ENCODE data around the gene COQ10B.
"Not testable (repeated sequence)": the region's sequence is repeated elsewhere in the genome, so short reads cannot be mapped to it uniquely, and the experiment has no call there.

COQ10B gene

GRCh38 chr2:197461057-197461456 lies 7.7 kb downstream of the COQ10B start:
- DNase-seq (no peak), ATAC-seq (replicated peaks) (no peak)
- Mint-ChIP-seq H3K36me3 (ENCODE audit: insufficient read depth) (peaks cover 68% of the 10 kb centered on the region), H3K4me1 (ENCODE audit: low read depth in 2 of 2) (peaks cover 18 to 41% of the 10 kb centered on the region in 2 donors), H3K4me3 (no peak overlapping the region), H3K27me3 (no peaks in the 10 kb centered on the region), H3K9me3 (no peaks in the 10 kb centered on the region), H3K27ac (peak overlapping the region in 1 of 2 donors; percentile 23)

GRCh38 chr2:197464175-197464574 lies 10.8 kb downstream of the COQ10B start:
- DNase-seq (no peak), ATAC-seq (replicated peaks) (no peak)
- no peaks in the 10 kb centered on the region for H3K27me3 Mint-ChIP-seq
- peaks cover 84% of the 10 kb centered on the region for H3K36me3 Mint-ChIP-seq (ENCODE audit: insufficient read depth)
- no peak overlapping the region for H3K4me3 Mint-ChIP-seq
- H3K4me1 Mint-ChIP-seq (ENCODE audit: low read depth in 2 of 2), result peaks cover 7 to 15% of the 10 kb centered on the region in 2 donors
- no peaks in the 10 kb centered on the region for H3K9me3 Mint-ChIP-seq
- peak overlapping the region in 1 of 2 donors; percentile 35 for H3K27ac Mint-ChIP-seq

GRCh38 chr2:197472166-197472565 lies 18.8 kb downstream of the COQ10B start:
- Mint-ChIP-seq H3K27me3 (no peaks in the 10 kb centered on the region), H3K4me1 (ENCODE audit: low read depth in 2 of 2) (no peaks in the 10 kb centered on the region), H3K9me3 (no peaks in the 10 kb centered on the region), H3K4me3 (no peak overlapping the region), H3K36me3 (ENCODE audit: insufficient read depth) (peaks cover 94% of the 10 kb centered on the region), H3K27ac (no peak overlapping the region)
- DNase-seq (no peak), ATAC-seq (replicated peaks) (no peak)

- DNase-seq (no peak), ATAC-seq (replicated peaks) (no peak)
- H3K4me1 Mint-ChIP-seq (ENCODE audit: low read depth in 2 of 2), result peaks cover 0 to 4% of the 10 kb centered on the region in 2 donors
- H3K4me3 Mint-ChIP-seq, result no peak overlapping the region
- peaks cover 73% of the 10 kb centered on the region for H3K36me3 Mint-ChIP-seq (ENCODE audit: insufficient read depth)
- H3K9me3 Mint-ChIP-seq, result no peaks in the 10 kb centered on the region
- peak overlapping the region; percentile 10 to 61 for H3K27ac Mint-ChIP-seq
- H3K27me3 Mint-ChIP-seq, result no peaks in the 10 kb centered on the region
These were observed 24.4 kb downstream of the COQ10B start for GRCh38 chr2:197477797-197478196.

- ATAC-seq (replicated peaks), result no peak
- DNase-seq, result no peak
- H3K4me3 Mint-ChIP-seq, result no peak overlapping the region
- H3K36me3 Mint-ChIP-seq (ENCODE audit: insufficient read depth), result peaks cover 51% of the 10 kb centered on the region
- H3K4me1 Mint-ChIP-seq (ENCODE audit: low read depth in 2 of 2), result peaks cover 0 to 4% of the 10 kb centered on the region in 2 donors
- no peaks in the 10 kb centered on the region for H3K27me3 Mint-ChIP-seq
- peak overlapping the region in 1 of 2 donors; percentile 67 for H3K27ac Mint-ChIP-seq
- no peaks in the 10 kb centered on the region for H3K9me3 Mint-ChIP-seq
These were observed 27.0 kb downstream of the COQ10B start for GRCh38 chr2:197480165-197481036.

- ATAC-seq (replicated peaks); H3K4me3 Mint-ChIP-seq; H3K4me1 Mint-ChIP-seq (ENCODE audit: low read depth in 2 of 2); DNase-seq; H3K27ac Mint-ChIP-seq; H3K9me3 Mint-ChIP-seq; H3K27me3 Mint-ChIP-seq: not testable (repeated sequence)
- H3K36me3 Mint-ChIP-seq (ENCODE audit: insufficient read depth), result peaks cover 57% of the 10 kb centered on the region
These were observed 30.9 kb downstream of the COQ10B start for GRCh38 chr2:197484248-197484647.

- DNase-seq, result no peak
- ATAC-seq (replicated peaks), result no peak
- H3K4me1 Mint-ChIP-seq (ENCODE audit: low read depth in 2 of 2), result peaks cover 0 to 7% of the 10 kb centered on the region in 2 donors
- H3K27ac Mint-ChIP-seq, result peak overlapping the region in 1 of 2 donors; percentile 63
- peaks cover 68% of the 10 kb centered on the region for H3K36me3 Mint-ChIP-seq (ENCODE audit: insufficient read depth)
- H3K27me3 Mint-ChIP-seq, result no peaks in the 10 kb centered on the region
- H3K4me3 Mint-ChIP-seq, result no peak overlapping the region
- no peaks in the 10 kb centered on the region for H3K9me3 Mint-ChIP-seq
These were observed 32.8 kb downstream of the COQ10B start for GRCh38 chr2:197486175-197486574.

- no peak overlapping the region for H3K4me3 Mint-ChIP-seq
- no peak for ATAC-seq (replicated peaks)
These were observed 34.0 kb downstream of the COQ10B start for GRCh38 chr2:197487385-197487784.

GRCh38 chr2:197495433-197496134 lies 42.2 kb downstream of the COQ10B start:
- no peak for DNase-seq
- H3K4me1 Mint-ChIP-seq (ENCODE audit: low read depth in 2 of 2), result peaks cover 22 to 23% of the 10 kb centered on the region in 2 donors
- H3K4me3 Mint-ChIP-seq, result no peak overlapping the region
- ATAC-seq (replicated peaks), result no peak
- no peaks in the 10 kb centered on the region for H3K9me3 Mint-ChIP-seq
- peaks cover 80% of the 10 kb centered on the region for H3K36me3 Mint-ChIP-seq (ENCODE audit: insufficient read depth)
- H3K27ac Mint-ChIP-seq, result no peak overlapping the region
- no peaks in the 10 kb centered on the region for H3K27me3 Mint-ChIP-seq

More at GRCh38 chr2:197487385-197487784, 34.0 kb downstream of the COQ10B start:
- no peaks in the 10 kb centered on the region for H3K9me3 Mint-ChIP-seq
- peaks cover 73% of the 10 kb centered on the region for H3K36me3 Mint-ChIP-seq (ENCODE audit: insufficient read depth)
- H3K27me3 Mint-ChIP-seq, result no peaks in the 10 kb centered on the region
- peaks cover 0 to 7% of the 10 kb centered on the region in 2 donors for H3K4me1 Mint-ChIP-seq (ENCODE audit: low read depth in 2 of 2)
- H3K27ac Mint-ChIP-seq, result peak overlapping the region in 1 of 2 donors; percentile 25
- DNase-seq, result no peak

GRCh38 chr2:197496695-197497094 lies 43.3 kb downstream of the COQ10B start:
- DNase-seq (no peak), ATAC-seq (replicated peaks) (no peak)
- H3K4me1 Mint-ChIP-seq (ENCODE audit: low read depth in 2 of 2), result peaks cover 31 to 32% of the 10 kb centered on the region in 2 donors
- peak overlapping the region in 1 of 2 donors; percentile 96 for H3K27ac Mint-ChIP-seq
- no peak overlapping the region for H3K4me3 Mint-ChIP-seq
- H3K27me3 Mint-ChIP-seq, result no peaks in the 10 kb centered on the region
- peaks cover 78% of the 10 kb centered on the region for H3K36me3 Mint-ChIP-seq (ENCODE audit: insufficient read depth)
- H3K9me3 Mint-ChIP-seq, result no peaks in the 10 kb centered on the region

- H3K27me3 Mint-ChIP-seq, result no peaks in the 10 kb centered on the region
- no peak for ATAC-seq (replicated peaks)
These were observed 44.0 kb downstream of the COQ10B start for GRCh38 chr2:197497326-197497725.

GRCh38 chr2:197498235-197498936 lies 45.0 kb downstream of the COQ10B start:
- ATAC-seq (replicated peaks) (no peak), DNase-seq (no peak)
- peaks cover 38 to 41% of the 10 kb centered on the region in 2 donors for H3K4me1 Mint-ChIP-seq (ENCODE audit: low read depth in 2 of 2)
- peak overlapping the region; percentile 94 to 96 for H3K27ac Mint-ChIP-seq
- no peaks in the 10 kb centered on the region for H3K9me3 Mint-ChIP-seq
- H3K27me3 Mint-ChIP-seq, result no peaks in the 10 kb centered on the region
- peak overlapping the region; percentile 83 to 92 for H3K4me3 Mint-ChIP-seq
- peaks cover 71% of the 10 kb centered on the region for H3K36me3 Mint-ChIP-seq (ENCODE audit: insufficient read depth)

More at GRCh38 chr2:197497326-197497725, 44.0 kb downstream of the COQ10B start:
- Mint-ChIP-seq H3K27ac (peak overlapping the region; percentile 94 to 96), H3K9me3 (no peaks in the 10 kb centered on the region), H3K4me3 (peak overlapping the region; percentile 83 to 92), H3K36me3 (ENCODE audit: insufficient read depth) (peaks cover 72% of the 10 kb centered on the region), H3K4me1 (ENCODE audit: low read depth in 2 of 2) (peaks cover 35 to 37% of the 10 kb centered on the region in 2 donors)
- DNase-seq, result no peak

- no peak for ATAC-seq (replicated peaks)
- Mint-ChIP-seq H3K27ac (peak overlapping the region; percentile 94 to 96), H3K4me3 (peak overlapping the region; percentile 83 to 92), H3K4me1 (ENCODE audit: low read depth in 2 of 2) (peaks cover 38 to 41% of the 10 kb centered on the region in 2 donors), H3K36me3 (ENCODE audit: insufficient read depth) (peaks cover 70% of the 10 kb centered on the region), H3K27me3 (no peaks in the 10 kb centered on the region), H3K9me3 (no peaks in the 10 kb centered on the region)
- peak; percentile 31 to 39 (median 32) for DNase-seq
These were observed 45.7 kb downstream of the COQ10B start for GRCh38 chr2:197498937-197499593.

Measured in effector memory CD8-positive, alpha-beta T cell (primary cell).